KMS-11 (cell line): ENCODE results near the gene PLEKHM2.

Source experiments
- H2AFZ ChIP-seq: fragments of 200-600 bp; sonication (generic); 2 replicates; pipeline ENCODE4 v1.6.1; 2016; ENCODE audit warnings: antibody characterized with exemption, mixed run types, low read depth
- H3K27ac ChIP-seq: fragments of 200-600 bp; sonication (generic); 2 replicates; pipeline ENCODE4 v1.6.1; 2016; ENCODE audit warnings: mild to moderate bottlenecking, mixed run types
- H3K27me3 ChIP-seq: fragments of 200-600 bp; sonication (generic); 2 replicates; pipeline ENCODE4 v1.6.1; 2017; ENCODE audit warnings: mild to moderate bottlenecking, low read depth, mixed run types, moderate library complexity; ENCODE audit not compliant: insufficient read depth
- H3K36me3 ChIP-seq: fragments of 200-600 bp; sonication (generic); 2 replicates; pipeline ENCODE4 v1.6.1; 2017; ENCODE audit warnings: mild to moderate bottlenecking, mixed run types; ENCODE audit not compliant: insufficient read depth
- H3K4me1 ChIP-seq: fragments of 200-600 bp; sonication (generic); 2 replicates; pipeline ENCODE4 v1.6.1; 2016; ENCODE audit warnings: mild to moderate bottlenecking, low read depth, mixed run types; ENCODE audit not compliant: poor library complexity, severe bottlenecking
- H3K4me2 ChIP-seq: fragments of 200-600 bp; sonication (generic); 2 replicates; pipeline ENCODE4 v1.7.0; 2016; ENCODE audit warnings: mild to moderate bottlenecking, mixed run types
- H3K4me3 ChIP-seq: fragments of 200-600 bp; sonication (generic); IDR thresholded peaks from 2 replicates; pipeline ENCODE4 v1.6.1; 2017; ENCODE audit warnings: low read depth, low read length, mixed read lengths; ENCODE audit not compliant: insufficient read depth
- H3K79me2 ChIP-seq: fragments of 200-600 bp; sonication (generic); 2 replicates; pipeline ENCODE4 v1.6.1; 2016; ENCODE audit warnings: low read depth, mixed run types; ENCODE audit not compliant: insufficient read depth
- H3K9ac ChIP-seq: fragments of 200-600 bp; sonication (generic); 2 replicates; pipeline ENCODE4 v1.6.1; 2016; ENCODE audit warnings: mild to moderate bottlenecking, mixed run types
- H4K20me1 ChIP-seq: fragments of 200-600 bp; sonication (generic); 2 replicates; pipeline ENCODE4 v1.6.1; 2016; ENCODE audit warnings: mild to moderate bottlenecking, mixed run types; ENCODE audit not compliant: insufficient read depth
- CTCF ChIP-seq: fragments of 200-600 bp; sonication (generic); conservative IDR thresholded peaks from 2 replicates; pipeline ENCODE4 v1.6.1; 2017; ENCODE audit warnings: low read depth, mild to moderate bottlenecking, antibody characterized with exemption, low read length, moderate library complexity, mixed read lengths

PLEKHM2 gene

DNA sequence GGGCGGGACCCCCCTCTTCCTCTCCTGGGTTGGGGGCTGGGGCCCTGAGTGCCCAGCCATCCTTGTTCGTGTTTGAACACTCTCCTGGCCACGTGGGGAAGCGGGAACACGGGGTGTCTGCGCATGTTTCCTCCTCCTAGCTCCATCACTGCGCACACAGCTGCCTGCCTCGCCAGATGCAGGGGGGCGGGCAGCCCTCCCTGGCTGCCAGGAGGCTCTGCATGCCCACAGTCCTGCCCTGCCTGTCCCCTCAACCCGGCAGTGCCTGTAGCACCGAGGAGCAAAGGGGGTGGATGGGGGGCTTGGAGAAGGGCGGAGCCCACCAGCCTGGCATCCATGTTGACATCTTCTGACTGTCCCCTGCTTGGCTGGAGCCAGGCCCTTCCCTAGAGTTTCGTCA, 50.2 kb downstream of the PLEKHM2 start:
- TF ChIP-seq CTCF = no peak

DNA sequence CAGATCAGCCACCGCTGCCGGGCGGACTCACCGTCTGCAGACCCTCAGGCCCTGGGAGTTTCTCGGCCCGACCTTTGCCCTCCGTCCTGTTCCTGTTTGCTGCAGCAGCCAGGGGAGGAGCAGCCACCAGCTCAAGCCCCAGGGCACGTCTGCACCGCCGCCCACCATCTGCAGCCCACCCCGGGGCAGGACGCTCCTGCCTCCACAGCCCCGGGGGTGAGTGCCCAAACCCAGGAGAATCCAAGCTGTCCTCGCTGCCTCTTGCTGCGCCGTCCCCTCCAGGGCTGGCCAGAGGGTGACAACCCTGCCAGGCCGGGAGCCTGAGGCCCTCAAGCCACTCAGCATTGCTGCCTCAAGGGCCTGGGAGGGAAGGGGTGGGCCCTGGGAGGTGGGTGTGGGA, 50.8 kb downstream of the PLEKHM2 start:
- no peak overlapping the region for H3K27ac ChIP-seq
- no peak overlapping the region for H3K4me3 ChIP-seq
- no peaks in the 10 kb centered on the region for H3K79me2 ChIP-seq
- H3K36me3 ChIP-seq = no peaks in the 10 kb centered on the region
- no peak for TF ChIP-seq CTCF
- no peak overlapping the region for H3K4me2 ChIP-seq
- no peaks in the 10 kb centered on the region for H3K4me1 ChIP-seq
- H2AFZ ChIP-seq = no peak overlapping the region
- H3K9ac ChIP-seq = no peak overlapping the region
- H3K27me3 ChIP-seq = no peaks in the 10 kb centered on the region
- no peaks in the 10 kb centered on the region for H4K20me1 ChIP-seq

More for the DNA sequence above, 50.2 kb downstream of the PLEKHM2 start:
- H3K27ac ChIP-seq = no peak overlapping the region
- no peaks in the 10 kb centered on the region for H3K79me2 ChIP-seq
- no peaks in the 10 kb centered on the region for H4K20me1 ChIP-seq
- H2AFZ ChIP-seq = no peak overlapping the region
- H3K9ac ChIP-seq = no peak overlapping the region
- H3K4me3 ChIP-seq = no peak overlapping the region
- H3K27me3 ChIP-seq = no peaks in the 10 kb centered on the region
- H3K4me1 ChIP-seq = no peaks in the 10 kb centered on the region
- H3K36me3 ChIP-seq = no peaks in the 10 kb centered on the region
- H3K4me2 ChIP-seq = no peak overlapping the region

DNA sequence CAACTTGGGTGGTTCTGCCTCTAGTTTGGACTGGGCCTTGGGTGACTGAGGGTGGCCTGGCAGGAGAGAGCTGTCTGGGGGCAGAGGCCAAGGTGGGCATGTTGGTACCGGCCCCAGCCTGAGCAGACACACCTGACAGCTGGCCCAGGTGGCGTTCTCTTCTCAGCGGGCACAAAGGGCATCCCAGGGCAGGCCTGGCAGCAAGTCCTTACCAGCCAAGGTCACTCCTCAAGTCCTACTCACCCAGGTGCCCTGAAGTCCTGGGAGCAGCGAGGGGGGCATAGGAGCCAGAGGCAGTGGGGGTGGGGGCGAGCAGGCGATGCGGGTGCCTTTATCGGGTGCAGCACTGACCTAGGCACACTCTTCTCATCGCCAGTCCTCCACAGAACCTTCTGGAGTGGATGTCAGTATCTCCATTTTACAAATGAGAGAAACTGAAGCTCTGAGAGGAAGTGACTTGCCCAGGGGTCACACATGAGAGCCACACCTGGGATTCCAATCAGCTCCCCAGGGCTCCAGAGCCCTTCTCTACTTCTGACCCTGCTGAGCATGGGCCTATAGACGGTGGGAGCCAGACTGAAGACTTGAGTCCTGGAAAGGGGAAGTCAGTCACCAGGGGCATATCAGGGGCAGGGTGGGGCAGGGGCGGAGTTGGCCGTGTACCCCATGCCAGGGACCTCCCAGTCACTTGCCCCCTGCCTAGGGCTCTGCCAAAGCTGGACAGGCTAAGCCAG, 51.4 kb downstream of the PLEKHM2 start:
- Histone ChIP-seq H4K20me1 (no peaks in the 10 kb centered on the region), H2AFZ (no peak overlapping the region), H3K4me3 (no peak overlapping the region), H3K9ac (no peak overlapping the region), H3K27ac (no peak overlapping the region), H3K36me3 (no peaks in the 10 kb centered on the region), H3K4me2 (no peak overlapping the region), H3K27me3 (no peaks in the 10 kb centered on the region), H3K79me2 (no peaks in the 10 kb centered on the region), H3K4me1 (no peaks in the 10 kb centered on the region)
- no peak for TF ChIP-seq CTCF

DNA sequence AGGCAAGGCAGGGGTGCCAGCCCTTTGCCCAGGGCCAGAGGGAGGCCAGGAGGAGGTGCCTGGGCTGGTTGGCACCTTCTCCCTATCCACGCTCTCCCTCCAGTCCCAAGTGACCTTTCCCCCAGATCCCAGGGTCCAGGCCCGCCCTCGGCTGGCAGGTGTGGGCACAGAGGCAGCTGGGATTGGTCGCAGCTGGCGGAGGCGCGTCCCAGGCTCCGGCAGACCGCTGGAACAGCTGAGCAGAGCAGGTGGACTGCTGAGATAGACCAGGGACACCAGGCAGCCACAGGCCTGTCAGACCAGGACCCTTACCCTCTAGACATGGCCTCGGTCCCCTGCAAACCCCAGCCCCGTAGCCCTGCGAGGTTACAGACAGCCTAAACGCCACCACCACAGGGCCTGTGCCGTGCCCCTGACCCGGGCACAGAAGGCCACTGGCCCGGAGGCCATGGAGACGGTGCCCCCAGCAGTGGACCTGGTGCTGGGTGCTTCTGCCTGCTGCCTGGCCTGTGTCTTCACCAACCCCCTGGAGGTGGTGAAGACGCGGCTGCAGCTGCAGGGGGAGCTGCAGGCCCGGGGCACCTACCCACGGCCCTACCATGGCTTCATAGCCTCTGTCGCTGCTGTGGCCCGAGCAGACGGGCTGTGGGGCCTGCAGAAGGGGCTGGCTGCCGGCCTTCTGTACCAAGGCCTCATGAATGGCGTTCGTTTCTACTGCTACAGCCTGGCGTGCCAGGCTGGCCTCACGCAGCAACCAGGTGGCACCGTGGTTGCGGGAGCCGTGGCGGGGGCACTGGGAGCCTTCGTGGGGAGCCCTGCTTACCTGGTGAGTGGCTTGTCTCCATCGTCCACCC, 52.1 kb downstream of the PLEKHM2 start, which contains the start of gene SLC25A34:
Gene SLC25A34, plus strand, starts transcription at position 221 of the 854 bp plus-strand sequence. Its CDS starts 228 bp downstream, at position 449.
- peaks cover 1% of the 10 kb centered on the region for H3K4me1 ChIP-seq
- H3K27me3 ChIP-seq = no peaks in the 10 kb centered on the region
- no peak within 1 kb of the TSS for H3K4me3 ChIP-seq
- no peaks in the 10 kb centered on the region for H3K79me2 ChIP-seq
- H3K36me3 ChIP-seq = no peaks in the 10 kb centered on the region
- H2AFZ ChIP-seq = no peak within 1 kb of the TSS
- no peaks in the 10 kb centered on the region for H4K20me1 ChIP-seq
- H3K4me2 ChIP-seq = no peak within 1 kb of the TSS
- TF ChIP-seq CTCF = no peak
- H3K9ac ChIP-seq = no peak within 1 kb of the TSS
- no peak within 1 kb of the TSS for H3K27ac ChIP-seq
